HL-60 (cell line): ENCODE results near the gene C19orf44.

Experiments used
- CTCF ChIP-seq: IDR thresholded peaks from one replicate; pipeline ENCODE4 v1.5.1; 2011; ENCODE audit warnings: low read length, control low read depth, inconsistent platforms; ENCODE audit not compliant: insufficient read depth
- GABPA ChIP-seq: IDR thresholded peaks from 2 replicates; pipeline ENCODE4 v1.6.1; 2012; ENCODE audit warnings: low read depth

- no peak for TF ChIP-seq CTCF
- TF ChIP-seq GABPA = no peak
These were observed 26.6 kb downstream of the C19orf44 start for GRCh38 chr19:16522559-16523377.
